GM13976 (cell line): ENCODE results near the gene HK1.
A peak's percentile ranks its signal among the peaks of the same experiment; 100 is the strongest.

ENCODE experiments used
- DNase-seq: peaks from one replicate; pipeline ENCODE4 v3.0.0; 2012; ENCODE audit warnings: low spot score
- in situ Hi-C: fragments of 300-500 bp; cut with MboI; formaldehyde crosslinking; loops from one replicate; pipeline ENCODE4 v1.12.0; 2022; ENCODE audit warnings: low sequenced_read_pairs, mixed read lengths, inconsistent platforms; ENCODE audit not compliant: unreplicated experiment
- TF ChIP-seq, protein P1 (sequence below): IDR thresholded peaks from 2 replicates; pipeline ENCODE4 v1.5.1; 2012; ENCODE audit warnings: borderline replicate concordance, mild to moderate bottlenecking; ENCODE audit not compliant: insufficient read depth; ENCODE audit errors: extremely low read depth, missing control alignments, control extremely low read depth

Gene HK1

DNA sequence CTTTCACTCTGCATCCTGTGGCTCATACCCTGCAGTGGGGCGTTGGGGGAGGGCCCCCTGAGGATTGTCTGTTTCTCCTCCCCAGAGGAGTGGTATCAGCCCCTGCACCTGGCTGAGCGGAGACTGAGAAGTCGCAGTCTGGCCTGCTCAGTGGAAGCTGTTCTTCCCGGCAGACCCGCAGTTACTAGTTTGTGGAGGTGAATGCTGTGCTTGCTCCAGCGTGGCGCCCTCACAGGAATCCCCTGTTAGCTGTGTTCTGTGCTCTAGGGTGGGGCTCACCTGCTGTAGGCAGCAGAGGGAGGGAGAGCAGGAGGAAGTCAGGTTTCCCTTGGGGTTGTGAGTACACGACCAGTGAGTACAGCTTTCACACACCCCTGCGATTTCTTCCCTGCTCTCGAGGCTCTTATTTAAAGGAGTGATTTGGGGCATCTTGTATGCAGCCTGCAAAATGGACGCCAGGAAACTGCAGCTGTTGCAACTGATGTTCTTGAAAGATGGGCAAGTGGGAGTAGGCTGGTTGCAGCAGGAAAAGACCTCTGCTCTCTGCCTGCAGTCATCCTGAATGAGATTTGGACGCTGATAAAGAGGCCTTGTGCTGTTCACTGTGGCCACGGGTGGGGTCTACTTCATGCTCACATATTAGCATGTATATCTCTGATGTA is 66.4 kb downstream of the HK1 start:
- in situ Hi-C loops = no loop called here
- DNase-seq = peak; percentile 50
- TF ChIP-seq, protein P1, sequence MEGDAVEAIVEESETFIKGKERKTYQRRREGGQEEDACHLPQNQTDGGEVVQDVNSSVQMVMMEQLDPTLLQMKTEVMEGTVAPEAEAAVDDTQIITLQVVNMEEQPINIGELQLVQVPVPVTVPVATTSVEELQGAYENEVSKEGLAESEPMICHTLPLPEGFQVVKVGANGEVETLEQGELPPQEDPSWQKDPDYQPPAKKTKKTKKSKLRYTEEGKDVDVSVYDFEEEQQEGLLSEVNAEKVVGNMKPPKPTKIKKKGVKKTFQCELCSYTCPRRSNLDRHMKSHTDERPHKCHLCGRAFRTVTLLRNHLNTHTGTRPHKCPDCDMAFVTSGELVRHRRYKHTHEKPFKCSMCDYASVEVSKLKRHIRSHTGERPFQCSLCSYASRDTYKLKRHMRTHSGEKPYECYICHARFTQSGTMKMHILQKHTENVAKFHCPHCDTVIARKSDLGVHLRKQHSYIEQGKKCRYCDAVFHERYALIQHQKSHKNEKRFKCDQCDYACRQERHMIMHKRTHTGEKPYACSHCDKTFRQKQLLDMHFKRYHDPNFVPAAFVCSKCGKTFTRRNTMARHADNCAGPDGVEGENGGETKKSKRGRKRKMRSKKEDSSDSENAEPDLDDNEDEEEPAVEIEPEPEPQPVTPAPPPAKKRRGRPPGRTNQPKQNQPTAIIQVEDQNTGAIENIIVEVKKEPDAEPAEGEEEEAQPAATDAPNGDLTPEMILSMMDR = no peak

DNA sequence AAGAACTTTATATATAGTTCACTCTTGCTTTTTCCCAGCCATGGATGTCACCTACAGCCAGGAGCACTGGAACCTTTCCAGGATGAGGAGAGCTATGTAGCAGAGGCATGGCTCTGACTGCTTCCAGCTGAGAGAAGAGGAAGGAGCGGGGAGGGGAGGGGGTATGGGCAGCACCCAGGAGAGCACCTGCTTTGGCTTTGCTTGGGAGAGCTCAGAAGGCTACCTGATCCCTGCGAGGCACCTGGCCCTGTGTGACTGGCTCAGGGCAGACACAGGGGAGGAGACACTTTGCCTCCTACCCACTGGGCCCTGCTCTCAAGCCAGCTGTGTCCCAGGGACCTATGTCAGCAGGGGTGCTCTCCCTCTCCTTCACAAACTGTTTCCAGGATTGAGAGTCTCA is 67.1 kb downstream of the HK1 start:
- no peak for DNase-seq
- TF ChIP-seq, protein P1 = no peak
- in situ Hi-C loops = no loop called here

DNA sequence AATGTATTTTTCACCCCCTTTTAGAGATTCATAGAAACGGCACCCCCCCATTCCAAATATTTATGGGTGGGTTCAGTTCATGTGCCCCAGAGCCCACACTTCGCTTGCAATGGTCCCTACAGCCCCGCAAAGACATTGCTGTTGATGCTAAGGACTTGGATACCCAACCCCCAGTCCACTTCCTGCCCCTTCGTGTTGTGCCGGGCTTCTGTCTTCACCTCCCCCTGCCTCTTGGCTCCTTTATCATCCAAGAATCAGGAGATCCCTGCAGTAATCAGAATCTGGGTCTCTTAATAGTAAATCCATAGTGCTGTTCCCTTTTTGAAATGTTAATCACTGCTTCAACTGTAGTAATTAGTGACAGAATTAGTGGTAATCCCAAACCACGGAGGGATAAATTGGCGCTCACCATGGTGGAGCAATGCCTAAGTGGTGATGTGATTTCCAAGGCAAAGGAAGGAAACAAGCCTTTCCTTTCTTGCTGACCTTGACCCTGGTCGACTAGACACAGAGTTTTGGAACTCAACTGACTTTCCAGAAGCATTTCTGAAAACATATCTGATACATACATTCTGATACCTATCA is 67.7 kb downstream of the HK1 start:
- no peak for DNase-seq
- in situ Hi-C loops = no loop called here
- TF ChIP-seq, protein P1 = no peak

DNA sequence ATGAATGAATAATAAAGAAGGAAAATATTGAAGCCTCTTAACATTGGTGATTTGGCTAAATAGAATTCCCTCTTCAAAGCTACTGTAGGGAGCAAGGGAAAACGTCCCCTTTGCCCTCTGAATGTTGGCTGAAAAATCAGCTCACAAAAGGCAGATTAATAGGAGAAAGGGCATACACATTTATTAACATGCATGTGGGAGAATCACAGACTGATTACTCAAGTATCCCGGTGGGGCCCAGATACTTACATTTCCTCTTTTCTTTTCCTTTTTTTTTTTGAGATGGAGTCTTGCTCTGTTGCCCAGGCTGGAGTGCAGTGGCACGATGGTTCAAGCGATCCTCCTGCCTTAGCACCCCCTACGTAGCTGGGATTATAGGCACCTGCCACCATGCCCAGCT is 68.5 kb downstream of the HK1 start:
- in situ Hi-C loops = no loop called here
- TF ChIP-seq, protein P1 = no peak
- DNase-seq = no peak

DNA sequence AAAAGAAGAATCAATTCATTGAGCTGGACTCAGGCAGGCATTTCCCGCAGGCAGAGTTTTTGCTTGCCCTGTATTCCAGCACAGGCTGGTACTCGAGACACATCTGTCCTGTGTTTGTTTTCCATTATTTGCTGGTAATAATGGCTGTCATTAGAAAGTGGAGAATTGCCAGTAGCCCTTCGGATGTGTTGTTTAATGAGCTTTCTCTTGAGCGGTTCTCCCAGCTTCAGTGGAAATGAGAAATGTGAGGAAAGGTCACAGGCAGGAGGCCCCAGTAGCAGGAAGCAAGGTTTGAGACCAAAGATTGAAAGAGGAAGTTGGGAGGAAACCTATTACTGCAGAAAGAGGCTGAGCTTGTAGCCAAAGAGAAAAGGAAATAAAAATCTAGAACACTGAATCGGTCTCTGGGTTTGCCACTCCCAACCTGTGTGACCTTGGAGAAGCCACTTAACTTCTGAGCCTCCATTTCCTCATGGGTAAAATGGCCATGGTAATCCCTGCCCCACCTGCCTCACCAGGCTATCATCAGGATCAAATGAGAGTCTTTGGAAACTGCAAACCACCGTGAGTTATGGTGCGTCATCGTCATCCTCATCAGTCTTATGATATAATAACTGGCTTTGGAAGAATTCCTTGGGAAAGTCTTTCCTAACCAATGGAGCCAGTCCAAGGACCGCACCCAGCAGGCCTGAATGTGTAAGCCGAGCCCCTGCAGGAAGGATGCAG is 70.7 kb downstream of the HK1 start:
- in situ Hi-C loops = no loop called here
- DNase-seq = no peak
- TF ChIP-seq, protein P1 = no peak

DNA sequence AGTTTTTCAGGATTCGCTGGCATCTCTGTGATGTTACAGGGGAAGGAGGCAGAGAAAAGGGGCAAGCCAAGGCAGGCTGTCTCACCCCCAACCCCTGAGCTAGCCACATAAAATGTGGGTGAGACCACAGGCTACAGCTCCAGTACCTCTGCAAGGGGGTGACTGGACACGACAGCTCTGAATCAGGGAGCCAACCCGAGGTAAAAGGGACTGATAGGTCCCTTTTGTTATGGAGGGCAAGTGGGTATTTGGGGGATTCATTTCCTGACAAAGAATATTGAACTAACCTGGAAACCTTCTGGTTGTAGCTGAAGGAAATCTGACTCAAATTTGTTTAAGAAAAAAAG is 71.2 kb downstream of the HK1 start:
- TF ChIP-seq, protein P1 = no peak
- DNase-seq = no peak
- in situ Hi-C loops = no loop called here
